ENCODE data around the gene RIPPLY2.
"Not testable (repeated sequence)": the region's sequence is repeated elsewhere in the genome, so short reads cannot be mapped to it uniquely, and the experiment has no call there.

RIPPLY2 gene

DNA sequence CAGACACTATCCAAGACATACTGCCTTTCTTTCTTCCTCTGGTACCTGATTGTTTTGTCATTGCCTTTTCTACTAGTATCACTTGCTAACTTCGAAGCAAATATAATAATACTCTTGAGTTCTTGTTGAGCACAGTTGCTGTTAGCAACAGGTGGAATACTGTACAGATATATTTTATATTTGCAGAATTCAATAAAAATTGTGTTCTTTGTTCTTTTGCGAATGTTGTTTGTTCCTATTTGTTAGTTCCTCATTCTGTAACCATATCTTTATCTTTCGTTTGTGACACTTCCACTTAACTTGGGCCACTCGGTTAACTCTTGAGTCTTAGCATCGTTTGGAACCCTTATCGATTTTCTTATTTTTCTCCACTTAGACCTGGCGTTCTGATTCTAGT lies 7.2 kb downstream of the RIPPLY2 start:
- no peak for DNase-seq (ENCODE audit: low read depth in 2 of 2)

DNA sequence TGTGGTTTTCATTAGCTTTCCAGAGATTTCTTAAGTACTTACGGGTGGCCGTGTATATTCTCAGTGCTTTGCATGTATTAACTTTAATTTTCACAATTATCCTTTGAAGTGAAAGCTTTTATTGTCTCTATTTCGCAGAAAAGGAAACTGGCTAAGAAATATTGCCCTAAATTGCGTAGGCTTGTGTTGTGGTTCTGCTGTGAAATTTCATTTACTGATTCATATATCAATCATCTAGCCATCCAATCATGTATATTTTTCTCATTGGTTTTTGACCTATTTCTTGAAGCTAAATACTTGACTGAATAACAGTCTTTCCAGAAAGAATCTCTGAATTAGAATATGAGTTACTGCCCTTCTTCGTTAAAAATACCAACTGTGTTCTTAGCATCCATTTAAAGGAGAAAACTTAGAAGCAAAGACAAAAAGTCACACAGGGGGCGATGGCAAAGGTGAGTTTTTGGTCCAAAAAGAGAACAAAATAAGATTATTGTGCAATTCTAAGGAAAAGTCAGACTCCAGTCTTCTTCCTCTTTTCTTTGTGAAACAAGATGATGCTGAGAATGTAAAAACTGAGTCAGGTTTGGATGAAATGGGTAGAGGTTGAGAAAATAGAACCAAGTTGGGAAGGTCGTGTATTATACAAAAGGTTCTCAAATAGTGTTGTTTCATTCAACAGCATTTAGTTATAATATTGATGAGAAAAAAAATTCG lies 7.8 kb downstream of the RIPPLY2 start:
- DNase-seq (ENCODE audit: low read depth in 2 of 2) = no peak

DNA sequence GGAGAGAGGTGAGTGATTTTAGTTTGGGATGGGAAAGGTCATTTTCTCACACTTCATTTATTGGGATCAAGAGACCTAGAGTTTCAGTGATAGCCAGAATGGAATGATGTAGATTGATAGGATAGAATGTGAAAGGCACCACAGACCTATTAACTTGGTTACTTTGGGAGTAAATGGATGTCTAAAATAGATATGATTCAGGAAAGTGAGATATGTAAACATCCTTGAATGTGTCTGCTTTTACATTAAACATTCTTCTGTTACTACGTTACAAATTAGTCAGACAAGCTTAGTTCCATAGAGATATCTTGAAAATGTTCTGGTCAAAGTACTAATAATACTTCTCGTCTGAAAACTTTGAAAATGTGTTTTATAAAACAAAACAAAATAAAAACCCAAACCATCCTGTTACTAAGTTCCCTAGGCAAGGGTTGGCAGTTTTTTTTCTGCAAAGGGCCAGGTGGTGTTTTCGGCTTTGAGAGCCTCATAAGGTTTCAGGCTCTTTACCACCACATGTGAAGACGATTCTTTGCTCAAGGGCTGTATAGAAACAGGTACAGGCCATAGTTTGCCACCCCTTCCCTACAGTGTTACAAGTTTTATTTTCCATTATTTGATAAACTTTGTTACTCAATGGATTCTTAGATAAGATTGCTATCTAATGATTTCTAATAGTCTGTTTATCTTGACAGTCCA lies 9.8 kb downstream of the RIPPLY2 start:
- DNase-seq (ENCODE audit: low read depth in 2 of 2) = no peak

DNA sequence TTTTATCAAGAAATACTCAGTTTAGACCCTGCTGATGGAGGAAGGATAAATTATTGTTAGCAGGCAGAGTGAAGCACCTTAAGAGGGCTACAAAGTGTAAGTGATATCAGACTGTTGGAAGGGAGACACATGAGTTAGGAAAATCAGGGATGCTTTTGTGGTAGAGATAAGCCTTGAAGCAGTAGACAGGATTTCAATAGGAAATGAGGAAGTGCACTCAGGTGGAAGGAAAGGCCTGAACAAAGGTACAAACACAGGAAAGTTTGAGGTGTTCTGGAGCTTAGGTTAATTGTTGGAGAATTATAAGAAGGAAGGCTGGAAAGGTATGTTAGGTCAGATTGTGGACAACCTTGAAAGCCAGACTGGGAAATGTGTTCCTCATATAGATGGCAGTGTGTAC lies 13.9 kb downstream of the RIPPLY2 start:
- DNase-seq (ENCODE audit: low read depth in 2 of 2) = no peak

DNA sequence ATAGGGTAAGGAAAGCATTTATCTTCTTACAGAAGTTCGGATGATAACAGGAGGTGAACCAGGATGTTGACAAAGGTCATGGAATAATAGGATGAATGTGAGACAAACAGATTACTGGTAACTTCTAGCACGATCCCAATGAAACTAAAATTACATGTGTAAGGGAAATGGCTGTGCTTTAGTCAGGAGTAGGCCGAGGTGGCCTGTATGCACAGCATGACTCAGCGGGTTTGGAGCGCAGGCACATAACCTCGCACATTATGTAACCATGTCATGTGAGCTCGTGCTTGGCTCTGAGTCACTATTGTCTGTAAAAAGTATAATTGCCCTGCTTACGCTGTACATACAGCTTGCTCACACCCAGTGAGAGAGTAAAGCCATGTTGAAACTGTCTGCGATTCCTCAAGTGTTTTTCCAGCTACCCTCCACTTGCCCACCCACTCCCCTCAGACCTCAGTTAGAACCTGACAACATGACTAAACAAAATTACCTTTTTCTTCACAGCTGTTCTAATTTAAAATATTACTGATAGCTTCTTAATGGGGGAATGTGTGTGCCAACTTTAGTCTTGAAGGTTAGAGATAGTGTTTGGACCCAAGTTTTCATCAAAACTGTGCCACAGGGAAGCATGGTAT lies 14.5 kb downstream of the RIPPLY2 start:
- no peak for DNase-seq (ENCODE audit: low read depth in 2 of 2)

DNA sequence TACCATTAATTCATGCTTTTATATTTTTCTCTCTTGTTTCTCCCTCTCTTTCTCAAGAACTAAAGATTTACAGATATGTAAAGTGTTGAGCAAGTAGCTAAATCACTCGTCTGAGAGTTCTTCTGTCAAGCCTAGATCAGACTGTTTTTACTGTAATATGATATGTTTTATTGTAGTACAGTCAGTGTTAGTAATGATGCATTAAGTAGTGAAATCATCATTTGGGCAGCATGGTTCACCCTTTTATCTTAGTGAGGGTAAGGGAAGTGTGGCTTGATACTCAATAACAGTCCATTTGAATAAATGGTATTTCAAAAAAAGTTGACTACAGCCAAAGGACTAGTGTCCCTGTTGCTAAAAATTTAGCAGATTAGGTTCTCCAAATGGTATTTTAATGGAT lies 15.5 kb downstream of the RIPPLY2 start:
- DNase-seq (ENCODE audit: low read depth in 2 of 2) = no peak

DNA sequence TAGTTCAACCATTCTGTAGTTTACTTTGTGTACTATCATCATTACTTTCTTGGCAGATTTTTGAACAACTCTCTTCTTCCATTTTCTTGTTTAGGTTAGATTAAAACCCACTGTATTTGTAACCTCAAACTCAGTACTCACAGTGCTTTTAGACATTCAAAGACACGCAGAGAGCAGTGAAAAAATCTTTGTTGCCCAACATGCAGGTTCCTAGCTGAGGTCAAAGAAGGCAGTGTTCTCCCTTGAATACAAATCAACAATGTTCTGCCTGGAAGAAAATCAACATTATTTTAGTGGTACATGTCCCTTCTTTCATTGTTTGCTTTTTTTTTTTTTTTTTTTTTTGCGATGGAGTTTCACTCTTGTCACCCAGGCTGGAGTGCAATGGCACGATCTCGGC lies 17.5 kb downstream of the RIPPLY2 start:
- no peak for DNase-seq (ENCODE audit: low read depth in 2 of 2)

DNA sequence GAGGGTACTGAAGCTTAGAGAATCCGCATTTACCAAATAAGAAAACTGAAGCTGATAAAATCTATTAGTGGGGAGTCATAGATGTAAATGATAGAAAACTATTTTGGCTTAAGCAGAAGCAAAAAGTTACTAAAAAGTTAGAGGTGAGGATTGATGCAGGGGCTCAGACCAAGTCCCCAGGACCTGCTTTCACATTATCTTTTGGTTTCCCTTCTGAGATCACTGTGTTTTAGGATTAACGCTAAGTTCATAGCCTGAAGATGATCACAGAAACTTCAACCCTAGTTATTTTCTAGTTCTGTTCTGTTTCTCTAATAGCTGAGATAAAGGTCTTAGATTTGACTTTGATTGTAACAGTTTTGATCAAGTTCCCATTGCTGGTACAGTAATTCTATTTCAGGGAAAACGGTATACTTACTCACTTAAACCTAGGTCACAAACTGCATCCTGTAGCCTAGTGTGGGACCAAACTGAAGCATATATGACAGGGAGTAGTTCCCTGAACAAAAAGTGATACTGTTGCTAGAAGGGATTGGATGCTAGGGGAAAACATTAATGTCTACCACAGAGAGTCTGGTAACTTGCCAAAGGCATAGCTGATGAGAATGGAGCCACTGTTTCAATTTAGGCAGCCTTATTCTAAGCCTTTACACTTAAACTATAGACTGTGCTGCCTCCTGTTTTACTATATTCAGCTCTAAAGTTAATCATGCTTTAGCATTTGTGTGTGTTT lies 19.4 kb downstream of the RIPPLY2 start:
- no peak for DNase-seq (ENCODE audit: low read depth in 2 of 2)

DNA sequence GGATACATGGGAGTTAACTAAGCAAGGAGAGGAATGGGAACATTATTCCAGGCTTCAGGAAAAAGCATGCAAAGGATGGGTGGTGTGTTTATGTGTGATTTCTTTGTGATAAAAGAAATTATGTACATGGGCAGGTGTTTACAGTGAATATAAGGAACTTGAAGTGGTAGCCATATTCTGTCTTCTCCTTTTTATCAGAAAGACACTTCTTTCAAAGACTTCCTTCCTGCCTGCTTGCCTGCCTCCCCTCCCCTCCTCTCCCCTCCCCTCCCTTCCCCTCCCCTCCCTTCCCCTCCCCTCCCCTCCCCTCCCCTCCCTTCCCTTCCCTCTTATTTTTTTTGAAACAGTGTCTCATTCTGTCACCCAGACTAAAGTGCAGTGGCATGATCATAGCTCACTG lies 20.7 kb downstream of the RIPPLY2 start:
- no peak for DNase-seq (ENCODE audit: low read depth in 2 of 2)

DNA sequence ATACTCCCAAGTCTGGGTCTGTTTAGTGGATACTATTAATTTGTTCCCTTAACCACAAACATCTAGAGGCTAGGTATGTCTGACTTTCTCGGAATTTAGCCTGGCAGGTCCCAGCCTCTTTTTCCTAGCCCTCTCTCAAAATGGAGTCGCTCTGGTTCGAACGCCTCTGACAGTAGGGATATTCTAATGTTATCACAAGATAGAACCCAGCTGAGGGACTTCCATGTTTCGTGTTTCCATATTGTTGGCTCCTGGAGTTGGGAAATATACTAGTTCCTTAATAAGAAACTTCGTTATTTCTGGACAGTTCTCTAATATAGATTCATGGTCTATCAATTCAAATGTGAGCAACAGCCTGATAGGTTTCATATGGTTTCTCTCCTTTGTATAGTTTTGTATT lies 22.7 kb downstream of the RIPPLY2 start:
- DNase-seq (ENCODE audit: low read depth in 2 of 2) = no peak

DNA sequence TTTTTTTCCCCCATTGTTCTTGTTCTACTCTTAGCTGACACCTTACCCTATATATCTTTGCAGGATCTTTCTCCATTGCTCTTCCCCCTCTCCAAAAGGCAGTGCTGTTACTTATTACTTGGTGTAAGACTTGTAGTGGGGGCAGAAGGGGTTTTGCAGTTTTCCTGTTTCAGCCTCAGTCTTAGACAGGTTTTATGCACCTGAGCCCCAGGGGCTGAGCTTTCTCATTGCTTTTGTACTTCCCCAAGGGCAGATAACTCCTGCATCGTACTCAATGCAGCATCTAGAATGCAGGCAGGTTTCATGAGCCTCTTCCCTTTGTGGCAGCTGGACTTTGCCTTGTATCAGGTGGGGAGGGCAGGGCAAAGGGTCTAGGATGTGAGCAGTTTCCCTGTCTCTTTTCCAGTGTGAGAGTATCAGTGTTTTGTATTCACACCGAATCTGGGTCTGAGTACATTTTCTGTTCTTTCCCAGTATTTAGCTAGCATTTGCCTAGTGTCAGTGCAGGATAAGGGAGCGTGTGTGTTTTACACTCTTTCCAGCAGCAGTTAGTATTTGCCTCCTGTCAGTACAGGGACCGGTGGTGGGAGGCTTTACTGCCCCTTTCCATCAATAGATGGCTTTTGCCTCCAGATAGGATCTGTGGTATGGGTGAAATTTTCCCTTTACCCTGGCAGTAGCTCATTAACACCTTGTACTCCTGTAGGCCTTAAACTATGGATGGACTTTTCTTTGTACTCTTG lies 25.9 kb downstream of the RIPPLY2 start:
- DNase-seq (ENCODE audit: low read depth in 2 of 2) = no peak

DNA sequence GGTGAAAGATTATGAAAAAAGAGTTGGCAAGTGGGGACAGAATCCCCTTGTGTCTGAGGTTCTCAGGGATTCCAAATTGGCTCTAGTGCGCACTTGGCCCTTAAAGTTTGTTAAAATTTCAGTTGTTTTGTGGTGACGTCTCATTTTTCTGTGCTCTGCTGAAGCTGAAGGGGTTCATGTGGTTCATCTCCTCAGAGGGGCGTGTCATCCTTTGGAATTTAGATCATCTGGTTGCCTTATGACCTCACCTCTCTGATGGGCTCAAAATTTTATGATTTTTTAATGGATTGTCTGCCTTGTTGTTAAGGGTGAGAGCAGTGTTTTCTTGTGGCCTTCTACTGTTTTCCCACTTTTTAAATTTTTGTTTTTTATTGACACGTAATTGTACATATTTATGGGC lies 26.6 kb downstream of the RIPPLY2 start:
- no peak for DNase-seq (ENCODE audit: low read depth in 2 of 2)

DNA sequence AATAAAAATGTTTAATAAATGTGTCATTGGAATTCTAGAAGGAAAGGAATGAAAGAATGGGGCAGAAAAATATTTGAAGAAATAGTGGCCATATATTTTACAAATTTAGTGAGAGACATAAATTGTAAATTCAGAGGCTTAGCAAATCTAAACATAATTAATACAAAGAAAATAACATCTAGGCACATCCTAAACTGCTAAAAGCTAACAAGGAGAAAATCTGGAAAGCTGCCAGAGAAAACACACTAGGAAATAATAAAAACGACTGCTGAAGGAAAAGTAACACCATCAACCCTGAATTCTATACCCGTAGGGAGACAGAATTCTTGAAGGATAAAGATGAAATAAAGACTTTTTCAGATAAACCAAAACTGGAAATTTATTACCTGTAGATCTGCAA lies 30.1 kb downstream of the RIPPLY2 start:
- no peak for DNase-seq (ENCODE audit: low read depth in 2 of 2)

DNA sequence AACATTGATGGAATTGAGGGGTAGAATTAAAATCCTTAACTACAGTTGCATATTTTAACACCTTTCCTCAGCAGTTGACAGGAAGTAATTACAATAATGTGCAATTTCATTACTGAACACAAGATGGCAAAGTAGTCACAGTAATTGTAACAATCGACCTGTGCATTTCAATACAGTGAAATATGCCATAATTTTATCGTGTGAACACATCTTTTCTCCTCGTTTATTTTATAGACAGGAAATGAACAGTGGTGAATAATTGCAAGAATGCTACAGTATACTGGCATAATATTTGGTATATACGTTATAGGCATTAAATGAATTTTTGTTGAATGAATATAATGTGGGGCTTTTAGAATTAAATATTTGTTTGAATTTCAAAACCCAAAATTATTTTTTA lies 31.4 kb downstream of the RIPPLY2 start:
- DNase-seq (ENCODE audit: low read depth in 2 of 2) = no peak

DNA sequence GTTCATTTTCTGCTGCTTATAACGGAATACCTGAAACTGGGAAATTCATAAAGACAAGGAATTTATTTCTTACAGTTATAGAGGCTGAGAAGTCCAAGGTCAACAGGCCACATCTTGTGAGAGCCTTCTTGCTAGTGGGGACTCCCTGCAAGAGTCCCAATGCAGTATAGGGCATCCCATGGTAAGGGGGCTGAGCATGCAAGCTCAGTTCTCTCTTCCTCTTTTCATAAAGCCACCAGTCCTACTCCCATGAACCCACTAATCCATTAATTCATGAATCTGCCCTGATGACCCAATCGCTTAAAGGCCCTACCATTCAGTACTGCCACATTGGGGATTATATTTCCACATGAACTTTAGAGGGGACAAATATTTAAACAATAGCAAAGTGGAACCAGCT lies 32.8 kb downstream of the RIPPLY2 start:
- DNase-seq (ENCODE audit: low read depth in 2 of 2) = no peak

DNA sequence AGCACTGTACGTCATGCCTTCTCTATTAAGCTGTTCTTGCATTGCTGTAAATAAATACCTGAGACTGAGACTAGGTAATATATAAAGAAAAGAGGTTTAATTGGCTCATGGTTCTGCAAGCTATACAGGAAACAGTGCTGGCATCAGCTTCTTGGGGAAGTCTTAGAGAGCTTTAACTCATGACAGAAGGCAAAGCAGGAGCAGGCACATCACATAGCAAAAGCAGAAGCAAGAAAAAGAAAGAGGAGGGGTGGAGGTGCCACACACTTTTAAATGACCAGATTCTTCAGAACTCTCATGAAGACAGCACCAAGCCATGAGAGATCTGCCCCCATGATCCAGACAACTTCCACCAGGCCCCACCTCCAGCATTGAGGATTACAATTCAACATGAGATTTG lies 36.5 kb downstream of the RIPPLY2 start:
- DNase-seq (ENCODE audit: low read depth in 2 of 2) = no peak

DNA sequence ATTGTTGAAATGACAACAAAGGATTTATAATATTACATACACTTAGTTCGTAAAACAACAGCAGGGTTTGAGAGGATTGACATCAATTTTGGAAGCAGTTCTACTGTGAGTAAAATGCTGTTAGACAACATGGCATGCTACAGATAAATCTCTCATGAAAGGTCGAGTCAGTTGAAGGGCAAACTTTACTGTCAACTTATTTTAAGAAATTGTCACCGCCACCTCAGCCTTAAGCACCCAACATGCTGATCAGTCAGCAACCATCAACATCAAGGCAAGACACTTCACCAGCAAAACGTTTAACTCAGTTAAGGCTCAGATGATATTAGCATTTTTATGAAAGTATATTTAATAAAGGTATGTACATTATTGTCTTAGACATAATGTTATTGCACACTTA lies 37.4 kb downstream of the RIPPLY2 start:
- no peak for DNase-seq (ENCODE audit: low read depth in 2 of 2)

DNA sequence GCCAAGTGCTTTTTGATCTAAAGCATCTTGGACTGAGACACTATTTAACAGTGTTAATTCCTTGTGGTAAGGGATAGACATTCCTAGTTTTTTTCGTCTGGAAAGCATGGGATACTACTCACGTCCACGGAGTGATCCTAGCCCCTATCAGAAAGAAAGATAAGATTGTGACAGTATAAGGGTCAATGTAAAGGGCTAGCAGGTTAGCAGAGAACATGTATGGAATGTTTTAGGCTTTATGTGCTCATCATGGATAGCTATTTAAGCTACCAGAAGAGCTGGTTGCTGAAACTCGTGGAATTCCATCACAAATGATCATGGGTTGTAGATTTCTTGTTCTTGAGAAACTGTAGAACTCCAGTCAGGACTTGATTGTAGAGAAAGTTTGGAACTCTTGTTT lies 38.4 kb downstream of the RIPPLY2 start:
- no peak for DNase-seq (ENCODE audit: low read depth in 2 of 2)

DNA sequence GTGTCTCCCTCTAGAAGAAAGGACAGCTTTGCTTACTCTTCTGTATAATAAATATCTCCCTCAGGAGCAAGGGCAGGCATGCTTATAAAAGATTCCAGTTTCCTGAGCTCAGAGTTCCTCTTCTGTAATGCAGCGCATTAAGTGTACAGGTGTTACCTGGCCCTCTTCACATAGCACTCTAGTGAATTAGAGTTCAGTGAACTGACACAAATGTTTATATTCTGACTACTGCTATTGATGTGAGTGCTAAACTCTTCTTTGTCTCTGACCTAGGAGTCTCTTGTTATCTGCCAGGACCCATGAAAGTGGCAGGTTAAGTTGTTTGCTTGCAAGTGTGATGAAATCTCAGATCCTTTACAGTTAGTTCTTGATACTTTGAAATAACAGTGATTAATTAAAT lies 39.9 kb downstream of the RIPPLY2 start:
- DNase-seq (ENCODE audit: low read depth in 2 of 2) = no peak

DNA sequence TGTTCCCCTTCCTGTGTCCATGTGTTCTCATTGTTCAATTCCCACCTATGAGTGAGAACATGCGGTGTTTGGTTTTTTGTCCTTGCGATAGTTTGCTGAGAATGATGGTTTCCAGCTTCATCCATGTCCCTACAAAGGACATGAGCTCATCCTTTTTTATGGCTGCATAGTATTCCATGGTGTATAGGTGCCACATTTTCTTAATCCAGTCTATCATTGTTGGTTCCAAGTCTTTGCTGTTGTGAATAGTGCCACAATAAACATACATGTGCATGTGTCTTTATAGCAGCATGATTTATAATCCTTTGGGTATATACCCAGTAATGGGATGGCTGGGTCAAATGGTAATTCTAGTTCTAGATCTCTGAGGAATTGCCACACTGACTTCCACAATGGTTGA lies 43.9 kb downstream of the RIPPLY2 start:
- DNase-seq (ENCODE audit: low read depth in 2 of 2) = not testable (repeated sequence)

DNA sequence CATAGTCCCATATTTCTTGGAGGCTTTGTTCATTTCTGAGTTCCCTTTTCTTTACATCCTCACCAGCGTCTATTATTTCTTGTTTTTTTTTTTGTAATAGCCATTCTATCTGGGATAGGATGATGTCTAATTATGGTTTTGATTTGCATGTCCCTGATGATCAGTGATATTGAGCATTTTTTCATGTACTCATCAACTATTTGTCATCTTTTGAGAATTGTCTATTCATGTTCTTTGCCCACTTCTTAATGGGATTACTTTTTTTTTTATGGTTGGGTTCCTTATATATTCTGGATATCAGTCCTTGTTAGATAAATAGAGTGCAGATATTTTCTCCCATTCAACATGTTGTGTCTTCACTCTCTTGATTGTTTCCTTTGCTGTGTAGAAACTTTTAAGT lies 48.5 kb downstream of the RIPPLY2 start:
- DNase-seq (ENCODE audit: low read depth in 2 of 2) = no peak

DNA sequence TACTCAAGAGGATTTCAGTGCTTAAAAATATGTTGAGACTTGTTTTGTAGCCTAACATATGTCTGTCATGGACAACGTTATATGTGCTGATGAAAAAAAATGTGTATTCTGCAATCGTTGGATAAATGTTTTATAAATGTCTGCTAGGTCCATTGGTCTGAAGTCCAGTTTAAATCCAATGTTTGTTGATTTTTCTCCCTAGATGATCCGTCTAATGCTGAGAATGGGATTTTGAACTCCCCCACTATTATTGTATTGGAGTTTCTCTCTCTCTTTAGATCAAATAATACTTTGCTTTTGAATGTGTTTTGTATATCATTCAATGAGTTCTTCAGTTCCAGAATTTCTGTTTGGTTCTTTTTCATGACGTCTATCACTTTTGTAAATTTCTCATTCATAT lies 51.2 kb downstream of the RIPPLY2 start:
- no peak for DNase-seq (ENCODE audit: low read depth in 2 of 2)

Measured in stimulated activated CD4-positive, alpha-beta T cell treated with anti-CD3 and anti-CD28 coated beads, Interleukin-1b, Interleukin-23, amount 100 ng/mL, for 1 hour (primary cell).